ENCODE results near the gene MFSD2A. TPM values are rescaled to one million over a fixed set of nuclear protein-coding genes. Genes with fewer than 3 reads are reported as not detected.

Gene MFSD2A
- total RNA-seq, 2 donors from 2014 or later, result 5.8 to 13.1 TPM

GRCh38 chr1:39915499-39916129 lies 39.3 kb upstream of the MFSD2A start:
- no peak overlapping the region for H3K27ac ChIP-seq
- no peak for DNase-seq (ENCODE audit: low spot score)
- no peaks in the 10 kb centered on the region for H3K27me3 ChIP-seq (replicated peaks; ENCODE audit: insufficient read depth)
- no peak overlapping the region for H3K4me3 ChIP-seq
- no peak for ATAC-seq (ENCODE audit: insufficient number of reproducible peaks, low FRiP score, low read depth)
- TF ChIP-seq, protein P1, sequence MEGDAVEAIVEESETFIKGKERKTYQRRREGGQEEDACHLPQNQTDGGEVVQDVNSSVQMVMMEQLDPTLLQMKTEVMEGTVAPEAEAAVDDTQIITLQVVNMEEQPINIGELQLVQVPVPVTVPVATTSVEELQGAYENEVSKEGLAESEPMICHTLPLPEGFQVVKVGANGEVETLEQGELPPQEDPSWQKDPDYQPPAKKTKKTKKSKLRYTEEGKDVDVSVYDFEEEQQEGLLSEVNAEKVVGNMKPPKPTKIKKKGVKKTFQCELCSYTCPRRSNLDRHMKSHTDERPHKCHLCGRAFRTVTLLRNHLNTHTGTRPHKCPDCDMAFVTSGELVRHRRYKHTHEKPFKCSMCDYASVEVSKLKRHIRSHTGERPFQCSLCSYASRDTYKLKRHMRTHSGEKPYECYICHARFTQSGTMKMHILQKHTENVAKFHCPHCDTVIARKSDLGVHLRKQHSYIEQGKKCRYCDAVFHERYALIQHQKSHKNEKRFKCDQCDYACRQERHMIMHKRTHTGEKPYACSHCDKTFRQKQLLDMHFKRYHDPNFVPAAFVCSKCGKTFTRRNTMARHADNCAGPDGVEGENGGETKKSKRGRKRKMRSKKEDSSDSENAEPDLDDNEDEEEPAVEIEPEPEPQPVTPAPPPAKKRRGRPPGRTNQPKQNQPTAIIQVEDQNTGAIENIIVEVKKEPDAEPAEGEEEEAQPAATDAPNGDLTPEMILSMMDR (IDR thresholded peaks at IDR 0.05), result no peak
- H3K9me3 ChIP-seq, result no peaks in the 10 kb centered on the region
- no peaks in the 10 kb centered on the region for H3K4me1 ChIP-seq (ENCODE audit: control insufficient read depth in 1 of 2, low read depth in 2 of 2)
- H3K36me3 ChIP-seq, result no peaks in the 10 kb centered on the region

DNA sequence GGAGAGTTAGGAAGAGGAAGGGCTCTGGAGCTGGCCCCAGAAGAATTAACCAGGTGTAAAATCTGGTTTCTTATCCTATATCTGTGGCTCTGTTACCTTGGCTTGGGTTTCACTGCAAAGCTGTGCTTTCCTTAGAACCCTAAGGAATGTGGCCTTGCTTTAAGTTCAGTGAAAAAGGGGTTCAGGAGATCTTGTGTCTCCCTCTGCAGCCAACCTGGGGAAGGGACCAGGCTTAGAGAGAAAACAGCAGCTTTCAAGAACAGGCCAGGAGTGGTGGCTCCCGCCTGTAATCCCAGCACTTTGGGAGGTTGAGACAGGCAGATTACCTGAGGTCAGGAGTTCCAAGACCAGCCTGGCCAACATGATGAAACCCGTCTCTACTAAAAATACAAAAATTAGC lies 37.1 kb upstream of the MFSD2A start:
- TF ChIP-seq, protein P1 (IDR thresholded peaks at IDR 0.05), result no peak
- ATAC-seq (ENCODE audit: insufficient number of reproducible peaks, low FRiP score, low read depth) (no peak), DNase-seq (ENCODE audit: low spot score) (no peak)
- no peaks in the 10 kb centered on the region for H3K9me3 ChIP-seq
- no peaks in the 10 kb centered on the region for H3K27me3 ChIP-seq (replicated peaks; ENCODE audit: insufficient read depth)
- no peak overlapping the region for H3K4me3 ChIP-seq
- no peak overlapping the region for H3K27ac ChIP-seq
- H3K4me1 ChIP-seq (ENCODE audit: control insufficient read depth in 1 of 2, low read depth in 2 of 2), result no peaks in the 10 kb centered on the region
- H3K36me3 ChIP-seq, result no peaks in the 10 kb centered on the region

- no peak overlapping the region for H3K4me3 ChIP-seq
- H3K27ac ChIP-seq, result no peak overlapping the region
- no peaks in the 10 kb centered on the region for H3K9me3 ChIP-seq
- no peaks in the 10 kb centered on the region for H3K4me1 ChIP-seq (ENCODE audit: control insufficient read depth in 1 of 2, low read depth in 2 of 2)
- TF ChIP-seq, protein P1 (IDR thresholded peaks at IDR 0.05), result peak; percentile 43
- no peaks in the 10 kb centered on the region for H3K36me3 ChIP-seq
- DNase-seq (ENCODE audit: low spot score) (no peak), ATAC-seq (ENCODE audit: insufficient number of reproducible peaks, low FRiP score, low read depth) (no peak)
- H3K27me3 ChIP-seq (replicated peaks; ENCODE audit: insufficient read depth), result no peaks in the 10 kb centered on the region
Observed at GRCh38 chr1:39919545-39919944, 35.4 kb upstream of the MFSD2A start.

DNA sequence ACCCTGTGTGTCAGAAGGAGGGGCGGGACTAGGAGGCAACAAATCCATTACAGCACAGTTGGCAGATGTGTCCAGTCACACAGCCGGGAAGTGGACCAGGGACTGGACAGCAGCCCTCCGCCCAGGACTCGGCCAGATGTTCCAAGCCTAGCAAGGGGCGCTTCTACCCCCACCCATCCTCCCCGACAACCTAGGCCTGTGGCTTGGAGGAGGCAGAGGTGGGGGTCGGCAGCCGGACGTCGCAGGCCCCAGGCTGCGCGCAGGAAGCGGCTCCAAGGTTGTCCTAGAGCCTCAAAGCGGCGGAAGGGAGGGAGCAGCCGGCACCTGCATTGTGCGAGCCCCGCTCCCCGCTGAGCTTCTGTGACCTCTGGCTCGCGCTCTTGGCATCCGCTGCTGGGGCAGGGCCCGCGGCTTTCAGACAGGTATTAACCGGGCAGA lies 32.7 kb upstream of the MFSD2A start:
- no peak for ATAC-seq (ENCODE audit: insufficient number of reproducible peaks, low FRiP score, low read depth)

DNA sequence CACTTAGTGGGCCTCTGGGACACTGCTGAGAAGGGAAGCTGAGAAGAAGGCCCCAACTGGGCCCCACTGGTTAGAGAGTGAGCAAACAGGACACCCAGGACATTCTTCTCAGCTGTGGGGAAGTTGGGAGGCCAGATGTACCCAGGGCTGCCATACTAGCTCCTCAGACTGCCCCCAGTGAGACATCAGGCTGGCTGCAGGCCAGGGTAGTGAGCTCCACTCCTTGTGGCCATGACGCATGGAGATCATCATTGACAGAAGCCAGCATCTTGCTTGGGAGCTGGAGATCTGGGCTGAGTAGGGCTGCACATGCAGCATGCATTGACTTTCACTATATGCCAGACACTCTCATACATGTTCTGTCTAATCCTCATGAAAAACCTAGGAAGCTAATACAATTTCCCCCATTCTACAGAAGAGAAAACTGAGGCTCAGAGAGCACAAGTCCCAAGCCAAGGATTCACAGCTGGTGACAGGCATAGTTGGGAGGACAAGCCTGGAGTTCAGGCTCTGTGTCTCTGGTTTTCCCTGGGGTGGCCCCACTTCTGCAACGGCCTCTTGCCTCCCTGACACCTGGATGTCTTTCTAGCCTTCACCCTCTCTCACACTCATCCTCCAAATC lies 29.1 kb upstream of the MFSD2A start:
- no peaks in the 10 kb centered on the region for H3K27me3 ChIP-seq (replicated peaks; ENCODE audit: insufficient read depth)
- no peak for DNase-seq (ENCODE audit: low spot score)
- no peak for ATAC-seq (ENCODE audit: insufficient number of reproducible peaks, low FRiP score, low read depth)
- H3K4me1 ChIP-seq (ENCODE audit: control insufficient read depth in 1 of 2, low read depth in 2 of 2), result no peaks in the 10 kb centered on the region
- no peaks in the 10 kb centered on the region for H3K9me3 ChIP-seq
- no peak overlapping the region for H3K27ac ChIP-seq
- H3K36me3 ChIP-seq, result no peaks in the 10 kb centered on the region
- no peak overlapping the region for H3K4me3 ChIP-seq
- TF ChIP-seq, protein P1 (IDR thresholded peaks at IDR 0.05), result no peak

More for the DNA sequence above, 32.7 kb upstream of the MFSD2A start:
- Histone ChIP-seq H3K27me3 (replicated peaks; ENCODE audit: insufficient read depth) (no peaks in the 10 kb centered on the region), H3K9me3 (no peaks in the 10 kb centered on the region), H3K36me3 (no peaks in the 10 kb centered on the region), H3K4me3 (no peak overlapping the region), H3K4me1 (ENCODE audit: control insufficient read depth in 1 of 2, low read depth in 2 of 2) (no peaks in the 10 kb centered on the region), H3K27ac (no peak overlapping the region)
- DNase-seq (ENCODE audit: low spot score), result no peak
- TF ChIP-seq, protein P1 (IDR thresholded peaks at IDR 0.05), result no peak

Measured in thoracic aorta (tissue), 2 donors.